Measurements from ENCODE around the gene C15orf39.
"Not testable (repeated sequence)": the region's sequence is repeated elsewhere in the genome, so short reads cannot be mapped to it uniquely, and the experiment has no call there.

Gene C15orf39

GRCh38 chr15:75232826-75233503 lies 31.3 kb downstream of the C15orf39 start:
- no peak for DNase-seq

- DNase-seq: no peak
Observed at GRCh38 chr15:75233504-75234190, 32.0 kb downstream of the C15orf39 start.

DNA sequence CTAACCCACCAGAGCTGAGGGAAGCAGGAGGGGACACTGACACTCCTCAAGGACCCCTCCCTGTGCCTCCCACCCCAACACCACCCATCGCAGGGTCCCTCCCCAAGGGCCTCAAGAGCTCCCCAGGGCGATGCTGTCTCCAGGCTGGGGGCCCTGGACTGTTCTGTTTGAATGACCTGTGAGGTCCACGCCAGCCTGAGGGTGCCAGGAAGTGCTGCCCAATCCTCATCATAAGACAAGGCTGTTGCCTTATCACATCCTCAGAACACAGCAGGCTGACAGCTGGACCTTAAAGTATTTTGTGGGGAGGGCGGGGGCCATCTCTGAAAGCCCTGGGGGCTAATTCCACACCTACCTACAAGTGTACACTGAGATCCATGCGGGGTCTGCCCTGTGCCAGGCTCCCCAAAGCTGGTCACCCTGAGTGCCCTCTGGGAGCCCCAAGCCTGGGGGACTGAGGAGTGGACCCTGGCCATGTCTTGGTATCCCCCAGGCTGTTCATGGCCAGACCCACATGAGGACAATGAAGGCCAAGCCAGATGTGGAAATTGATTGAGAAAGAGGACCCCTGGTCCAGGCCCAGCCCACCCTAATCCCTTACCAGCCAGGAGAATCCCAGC lies 32.6 kb downstream of the C15orf39 start:
- no peak for DNase-seq

DNA sequence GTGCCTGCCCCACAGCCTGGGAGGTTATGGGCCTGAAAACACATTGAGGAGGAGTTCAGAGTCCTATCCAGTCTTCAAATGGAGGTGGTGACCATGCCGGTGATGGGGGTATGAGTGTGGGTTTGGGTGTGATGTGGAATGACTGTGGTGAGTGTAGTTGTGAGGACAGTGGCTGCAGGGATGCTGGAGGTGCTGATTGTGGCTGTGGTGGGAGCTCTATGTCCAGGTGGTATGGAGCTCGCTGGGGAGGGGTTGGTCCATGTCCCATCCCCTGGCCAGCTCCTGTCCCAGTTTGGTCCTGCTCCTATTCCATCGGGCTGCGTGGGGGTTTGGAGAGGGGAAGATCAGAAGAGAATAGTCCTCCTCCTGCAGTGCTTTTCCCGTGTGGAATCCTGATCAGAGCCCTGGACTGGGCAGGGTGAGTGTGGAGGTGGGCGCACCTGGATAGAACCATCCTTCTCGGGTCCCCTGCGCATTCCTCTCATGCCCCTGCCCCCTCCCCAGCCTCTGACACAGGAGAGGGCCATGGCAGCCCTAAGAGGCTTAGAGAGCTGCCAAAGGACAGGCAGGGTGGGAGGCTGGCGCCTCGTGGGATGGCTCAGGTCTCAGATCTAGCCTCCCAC lies 33.5 kb downstream of the C15orf39 start:
- DNase-seq: no peak

DNA sequence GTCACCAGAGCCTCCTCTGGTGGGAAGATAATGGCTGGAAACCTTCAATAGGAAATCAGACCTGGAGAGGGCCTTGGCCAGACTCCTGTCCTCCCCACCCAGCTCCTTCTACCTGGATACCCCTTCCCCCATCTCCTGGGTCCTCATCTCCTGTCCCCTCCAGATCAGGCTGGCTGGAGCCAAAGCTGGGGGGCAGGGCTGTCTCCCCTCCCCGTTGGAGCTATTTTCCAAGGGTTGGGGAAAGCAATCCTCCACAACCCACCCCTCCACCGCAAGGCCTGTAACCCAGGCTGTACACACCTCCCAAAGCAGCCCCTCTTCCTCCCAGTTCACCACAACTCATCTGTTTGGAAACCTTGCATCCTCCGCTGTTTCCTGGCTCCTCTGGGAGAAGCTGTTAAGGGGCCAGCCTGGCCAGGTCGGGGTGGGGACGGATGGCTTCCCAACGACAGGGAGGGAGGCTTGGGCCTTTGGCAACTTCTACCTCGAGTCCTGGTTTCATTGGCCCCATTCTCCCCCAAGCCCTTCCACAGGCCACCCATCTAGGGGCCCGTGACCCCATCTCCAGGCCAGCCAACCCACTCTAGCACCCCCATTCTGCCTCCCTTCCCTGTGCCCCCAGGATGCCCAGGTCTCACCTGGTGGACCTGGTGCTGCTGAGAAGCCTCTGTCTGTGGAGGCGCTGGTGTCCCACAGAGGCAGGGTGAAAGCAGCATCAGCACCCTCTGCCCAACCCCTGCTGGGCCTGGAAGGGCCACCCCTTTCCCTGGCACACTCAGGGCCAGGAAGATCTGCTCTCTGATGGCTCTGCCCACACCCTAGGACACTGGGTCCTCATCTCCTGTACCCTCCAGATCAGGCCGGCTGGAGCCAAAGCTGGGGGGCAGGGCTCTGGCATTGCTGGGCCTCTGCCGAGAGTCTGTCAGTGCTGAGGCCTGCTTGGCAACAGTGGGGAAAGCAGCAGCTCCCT lies 34.4 kb downstream of the C15orf39 start:
- no peak for DNase-seq

GRCh38 chr15:75237316-75237982 lies 35.8 kb downstream of the C15orf39 start:
- DNase-seq: no peak

GRCh38 chr15:75238150-75238549 lies 36.5 kb downstream of the C15orf39 start:
- DNase-seq: no peak

DNA sequence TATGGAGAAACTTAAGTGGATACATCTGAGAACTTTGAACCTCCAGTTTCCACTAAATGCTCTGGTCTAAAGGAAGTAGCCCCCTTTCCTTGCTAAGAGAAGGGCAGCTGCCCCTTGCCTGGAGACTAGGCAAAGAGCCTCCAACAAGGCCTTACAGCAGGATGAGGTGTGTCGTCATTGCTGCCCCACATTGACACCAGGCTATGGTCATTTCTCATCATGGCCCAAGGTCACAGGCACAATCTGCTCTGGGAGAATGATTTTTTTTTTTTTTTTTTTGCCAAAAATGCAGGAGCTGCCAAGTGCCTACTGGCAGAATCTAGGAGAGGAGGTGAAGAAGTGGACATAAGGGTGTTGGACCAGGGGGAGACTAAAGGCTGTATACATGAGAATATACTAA lies 44.1 kb downstream of the C15orf39 start:
- not testable (repeated sequence) for DNase-seq

GRCh38 chr15:75248991-75249390 lies 47.3 kb downstream of the C15orf39 start:
- not testable (repeated sequence) for DNase-seq

DNA sequence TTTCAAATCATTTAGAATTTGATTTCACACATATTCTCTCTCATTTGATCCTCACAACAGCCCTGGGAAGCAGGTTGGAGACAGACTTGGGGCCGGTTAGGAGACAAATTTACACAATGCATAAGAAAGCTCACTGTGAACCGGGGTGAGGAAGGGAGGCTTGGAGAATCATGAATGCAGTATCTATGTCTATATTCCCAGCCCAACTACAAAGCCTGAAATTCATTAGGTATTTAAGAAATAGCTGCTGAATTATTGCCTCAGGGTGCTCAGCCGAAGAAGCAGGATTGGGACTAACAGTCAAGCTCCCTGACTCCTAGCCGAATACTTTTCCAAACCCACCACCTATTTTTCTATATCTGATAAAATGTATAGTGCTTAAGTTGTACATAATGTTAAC lies 48.0 kb downstream of the C15orf39 start:
- no peak for DNase-seq

GRCh38 chr15:75251343-75251742 lies 49.7 kb downstream of the C15orf39 start:
- not testable (repeated sequence) for DNase-seq

GRCh38 chr15:75252285-75252684 lies 50.6 kb downstream of the C15orf39 start:
- DNase-seq: not testable (repeated sequence)

- DNase-seq: not testable (repeated sequence)
Observed at GRCh38 chr15:75258034-75258433, 56.4 kb downstream of the C15orf39 start, which contains the start of gene GOLGA6C. Gene GOLGA6C, plus strand, starts transcription at chr15:75258334. Its CDS starts 265 bp downstream, at chr15:75258599.

DNA sequence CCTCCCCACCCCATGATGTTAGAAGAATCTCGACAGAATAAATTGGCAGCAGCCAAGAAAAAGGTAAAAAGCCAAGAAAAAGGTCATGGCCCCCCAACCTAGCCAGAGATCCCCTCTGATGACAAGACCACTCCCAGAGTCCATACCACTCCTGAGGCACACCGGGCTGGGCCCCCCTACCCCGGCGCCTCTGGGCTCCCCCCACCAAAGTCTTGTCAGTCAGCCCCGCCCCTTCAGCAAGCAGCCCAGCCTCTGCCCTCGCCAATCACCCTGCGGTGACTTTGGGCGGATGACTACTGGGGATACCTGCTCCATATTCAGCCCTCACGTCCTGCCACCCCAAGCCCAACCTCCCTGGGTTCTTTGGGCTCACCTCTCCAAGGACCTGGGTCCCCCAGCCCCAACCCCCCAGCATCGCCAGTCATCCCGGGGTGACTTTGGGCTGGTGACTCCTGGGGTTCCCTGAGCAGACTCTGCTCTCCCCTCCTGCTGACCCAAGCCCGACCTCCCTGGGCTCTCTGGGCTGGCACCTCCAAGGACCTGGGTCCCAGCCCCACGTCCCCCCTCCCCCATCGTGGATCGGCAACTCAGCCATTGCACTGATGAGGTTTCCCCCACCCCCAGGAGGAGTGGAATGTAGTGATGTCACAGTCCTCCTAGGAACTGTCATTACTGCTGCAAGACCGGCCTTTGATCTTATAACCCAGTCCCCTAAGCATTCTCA lies 57.1 kb downstream of the C15orf39 start:
- DNase-seq: not testable (repeated sequence)

- not testable (repeated sequence) for DNase-seq
Observed at GRCh38 chr15:75259873-75260272, 58.2 kb downstream of the C15orf39 start.

All from activated CD4-positive, alpha-beta T cell treated with anti-CD3 and anti-CD28 coated beads, Interleukin-10, Interleukin-2, amounts not matched to agents 100 ng/mL and 50 ng/mL, durations not matched to agents 16 hours and 8 hours (primary cell).